AG09309 (cell line): ENCODE data around the gene HEATR5B.

Experiments
- DNase-seq: peaks from one replicate; pipeline ENCODE4 v3.0.0-alpha.2; 2010; ENCODE audit warnings: low read depth
- H3K4me3 ChIP-seq: 2 replicates; pipeline ENCODE4 v1.5.1; 2011; ENCODE audit warnings: mild to moderate bottlenecking, low read depth, low read length, moderate library complexity; ENCODE audit not compliant: control insufficient read depth
- CTCF ChIP-seq: IDR thresholded peaks from 2 replicates; pipeline ENCODE4 v1.5.1; 2011; ENCODE audit warnings: mild to moderate bottlenecking, low read depth, low read length, inconsistent platforms; ENCODE audit not compliant: insufficient read depth, control insufficient read depth; ENCODE audit errors: missing control alignments

HEATR5B gene

GRCh38 chr2:37083873-37084794 lies at the start of gene HEATR5B, which contains the start of gene GPATCH11:
TSS of gene HEATR5B (minus strand) at chr2:37084372. CDS start at chr2:37083414, 958 bp downstream.
TSS of gene GPATCH11 (plus strand) at chr2:37084518. CDS start at chr2:37088382, 3,864 bp downstream.
- TF ChIP-seq CTCF, result no peak
- peak; percentile 84 for DNase-seq
- H3K4me3 ChIP-seq, result peak within 1 kb of the TSS; percentile 86

GRCh38 chr2:37132914-37133313 lies 48.7 kb upstream of the HEATR5B start:
- TF ChIP-seq CTCF, result no peak
- no peak overlapping the region for H3K4me3 ChIP-seq
- no peak for DNase-seq

DNA sequence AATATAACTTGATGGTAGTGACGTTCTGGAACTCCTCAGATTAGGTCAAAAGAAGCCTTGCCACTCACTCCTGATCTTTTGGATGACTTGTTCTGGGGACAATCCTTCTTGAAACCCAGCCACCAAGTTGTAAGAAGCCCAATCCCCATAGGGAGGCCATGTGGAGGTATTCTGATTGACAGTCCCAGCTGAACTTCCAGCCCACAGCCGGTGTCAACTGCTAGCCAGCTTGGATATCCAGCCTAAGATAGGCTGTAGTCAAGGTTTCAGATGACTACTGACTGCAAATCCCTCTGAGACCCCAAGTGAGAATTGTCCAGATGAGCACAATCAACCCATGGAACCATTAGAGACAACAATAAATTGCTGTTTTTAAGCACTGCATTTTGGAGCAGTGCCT lies 41.2 kb upstream of the HEATR5B start:
- H3K4me3 ChIP-seq, result no peak overlapping the region
- no peak for DNase-seq
- no peak for TF ChIP-seq CTCF

DNA sequence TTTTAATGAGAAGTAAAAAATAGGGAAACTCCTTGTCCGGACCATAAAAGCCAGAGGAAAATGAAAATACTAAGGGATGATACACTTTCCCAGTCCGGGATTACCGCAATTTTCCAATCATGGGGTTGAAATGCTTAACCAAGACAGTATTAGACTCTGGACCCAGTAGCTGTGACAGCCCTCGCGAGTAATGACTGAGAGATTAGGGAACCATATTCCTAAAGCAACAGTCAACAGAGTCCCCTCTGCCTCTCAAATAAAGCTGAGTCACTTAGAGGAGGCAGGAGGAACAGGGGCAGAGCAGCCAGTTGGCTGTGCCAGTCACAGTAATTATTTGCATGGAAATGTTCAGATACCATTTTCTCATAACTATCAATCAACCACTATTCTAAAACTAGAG lies 35.0 kb upstream of the HEATR5B start:
- DNase-seq, result no peak
- no peak for TF ChIP-seq CTCF
- H3K4me3 ChIP-seq, result no peak overlapping the region

DNA sequence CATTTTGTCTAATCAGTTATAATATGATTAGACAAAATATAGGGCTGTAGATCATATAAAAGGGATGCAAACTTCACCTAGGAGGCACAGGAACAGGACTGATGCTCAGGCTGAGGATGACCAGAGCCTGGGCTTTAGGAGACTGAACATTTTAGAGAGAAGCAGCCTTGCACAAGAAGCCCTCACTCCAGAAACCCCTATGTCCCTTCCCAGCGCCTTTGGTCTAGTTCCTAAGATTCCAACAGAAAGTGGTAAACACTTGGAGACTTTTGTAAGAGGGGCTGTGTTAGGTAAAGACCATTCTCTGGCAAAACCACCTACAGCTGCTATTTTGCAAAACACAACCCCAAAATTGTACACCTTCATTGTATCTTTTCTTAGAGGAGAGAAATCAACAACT lies 33.4 kb upstream of the HEATR5B start:
- no peak for DNase-seq
- TF ChIP-seq CTCF, result no peak
- H3K4me3 ChIP-seq, result no peak overlapping the region

DNA sequence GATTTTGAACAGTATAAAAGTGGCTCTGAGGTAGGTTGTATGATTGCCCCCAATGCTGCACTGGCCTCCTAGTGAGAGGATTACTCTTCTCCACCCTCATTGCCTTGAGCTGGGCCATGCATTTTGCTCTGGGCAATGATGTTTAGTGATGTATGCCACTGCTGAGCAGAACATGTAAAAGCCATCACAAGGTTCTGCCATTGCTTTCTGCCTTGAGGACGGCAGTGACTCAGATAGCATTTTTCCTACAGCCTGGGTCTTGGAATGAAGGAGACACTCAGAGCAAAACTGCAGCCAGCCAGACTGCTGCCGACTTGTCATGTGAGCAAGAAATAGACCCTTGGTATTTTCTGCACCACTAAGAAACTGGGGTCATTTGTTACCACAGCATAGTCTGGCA lies 27.8 kb upstream of the HEATR5B start:
- DNase-seq, result no peak
- no peak overlapping the region for H3K4me3 ChIP-seq
- TF ChIP-seq CTCF, result no peak
